ENCODE data around the gene PDIA2.
A peak's percentile ranks its signal among the peaks of the same experiment; 100 is the strongest.

PDIA2 gene

GRCh38 chr16:268141-269053 lies 14.6 kb upstream of the PDIA2 start:
- no peak for TF ChIP-seq CTCF (IDR thresholded peaks at IDR 0.05; ENCODE audit: low read depth, low read length)
- Histone ChIP-seq H3K36me3 (peaks cover 4% of the 10 kb centered on the region; the same call in 1 of the 2 replicates), H3K9me3 (ENCODE audit: severe bottlenecking) (no peaks in the 10 kb centered on the region), H3K27me3 (ENCODE audit: insufficient read depth, low read depth, severe bottlenecking) (no peaks in the 10 kb centered on the region), H3K27ac (no peak overlapping the region), H3K4me3 (ENCODE audit: low read depth, low read length) (no peak overlapping the region)
- no peak for DNase-seq

DNA sequence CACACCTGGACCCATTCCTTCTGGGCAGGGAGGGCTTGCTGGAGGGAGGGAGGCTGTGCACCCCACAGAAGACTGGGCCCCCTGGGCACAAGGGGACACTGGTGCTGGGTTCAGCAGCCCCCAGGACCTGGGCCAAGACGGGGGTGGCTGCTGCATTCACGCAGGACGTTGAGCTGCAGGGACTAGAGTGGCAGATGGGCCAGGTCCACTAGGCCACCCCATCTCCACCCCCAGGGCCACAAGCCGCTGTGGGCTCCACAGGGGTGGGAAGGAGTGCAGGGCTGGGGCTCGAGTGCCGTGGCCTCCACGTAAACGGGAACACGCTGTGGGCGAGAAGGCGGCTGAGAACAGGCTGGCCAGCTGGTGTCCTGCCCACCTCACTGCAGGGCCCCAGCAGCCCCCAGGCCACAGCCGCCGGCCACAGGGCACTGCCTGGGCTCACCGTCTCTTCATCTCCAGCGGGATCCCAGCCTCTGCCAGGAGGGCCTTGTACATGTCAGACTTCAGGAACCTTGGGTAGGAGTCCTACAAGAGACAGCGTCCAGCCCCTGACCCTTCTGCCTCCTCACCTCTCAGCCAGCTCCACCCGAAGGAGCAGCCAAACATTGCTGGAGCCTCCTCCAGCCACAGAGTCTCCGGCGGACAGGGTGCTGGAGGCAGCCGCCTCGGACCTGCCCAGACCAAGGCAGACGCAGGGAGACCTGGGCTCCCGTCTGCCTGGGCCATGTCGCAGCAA lies 13.7 kb upstream of the PDIA2 start:
- H3K9me3 ChIP-seq (ENCODE audit: severe bottlenecking) = no peaks in the 10 kb centered on the region
- DNase-seq = peak; percentile 6
- no peak for TF ChIP-seq CTCF (IDR thresholded peaks at IDR 0.05; ENCODE audit: low read depth, low read length)
- no peak overlapping the region for H3K4me3 ChIP-seq (ENCODE audit: low read depth, low read length)
- no peaks in the 10 kb centered on the region for H3K27me3 ChIP-seq (ENCODE audit: insufficient read depth, low read depth, severe bottlenecking)
- H3K36me3 ChIP-seq = no peaks in the 10 kb centered on the region
- H3K27ac ChIP-seq = no peak overlapping the region

DNA sequence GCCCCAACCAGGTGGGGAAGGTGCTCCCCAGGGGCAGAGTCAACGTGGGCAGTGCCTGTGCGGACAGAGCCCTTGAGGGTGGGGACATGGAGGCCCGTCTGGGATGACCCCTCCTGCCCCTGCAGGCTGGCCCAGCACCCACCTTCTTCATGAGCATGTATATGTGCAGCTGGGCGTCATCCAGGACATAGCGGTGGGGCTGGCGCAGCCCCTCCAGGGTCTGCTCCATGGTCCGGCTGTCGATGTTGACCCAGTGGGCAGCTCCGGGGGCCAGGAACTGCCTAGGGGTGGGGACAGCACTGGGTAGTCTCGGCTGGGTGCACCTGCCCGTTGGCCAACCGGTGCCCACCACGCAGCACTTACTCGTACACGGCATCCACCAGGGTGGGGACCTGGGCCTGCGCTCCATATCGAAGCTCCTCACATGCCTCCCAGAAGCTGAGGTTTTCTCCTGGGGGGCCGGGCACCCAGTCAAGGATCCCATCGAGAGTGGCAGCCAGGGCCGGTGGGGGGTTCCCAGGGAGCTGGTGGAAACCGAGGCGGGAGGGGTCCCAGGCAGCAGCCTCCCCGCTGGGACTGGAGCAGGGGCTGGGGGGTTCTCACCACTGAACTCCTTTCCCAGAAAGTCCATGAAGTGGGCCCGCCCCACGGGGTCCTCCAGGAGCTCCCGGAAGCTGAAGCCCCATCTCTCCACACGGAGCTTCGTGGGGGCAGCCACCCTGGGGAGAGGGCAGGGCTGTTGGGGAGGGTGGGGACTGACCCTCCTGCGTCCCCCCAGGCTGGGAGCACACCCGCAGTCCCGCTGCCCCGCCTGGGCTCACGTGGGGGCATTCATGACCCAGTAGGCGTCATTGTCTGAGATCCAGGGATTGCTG lies 12.3 kb upstream of the PDIA2 start:
- no peak for TF ChIP-seq CTCF (IDR thresholded peaks at IDR 0.05; ENCODE audit: low read depth, low read length)
- H3K4me3 ChIP-seq (ENCODE audit: low read depth, low read length) = no peak overlapping the region
- H3K27me3 ChIP-seq (ENCODE audit: insufficient read depth, low read depth, severe bottlenecking) = no peaks in the 10 kb centered on the region
- no peaks in the 10 kb centered on the region for H3K36me3 ChIP-seq
- no peaks in the 10 kb centered on the region for H3K9me3 ChIP-seq (ENCODE audit: severe bottlenecking)
- no peak for DNase-seq
- H3K27ac ChIP-seq = no peak overlapping the region

- Histone ChIP-seq H3K9me3 (ENCODE audit: severe bottlenecking) (no peaks in the 10 kb centered on the region), H3K27me3 (ENCODE audit: insufficient read depth, low read depth, severe bottlenecking) (no peaks in the 10 kb centered on the region), H3K27ac (no peak overlapping the region), H3K36me3 (no peaks in the 10 kb centered on the region), H3K4me3 (ENCODE audit: low read depth, low read length) (no peak overlapping the region)
- TF ChIP-seq CTCF (IDR thresholded peaks at IDR 0.05; ENCODE audit: low read depth, low read length) = 0 out of 2 replicates have a peak, but pooled peaks have one; percentile 14
- DNase-seq = no peak
Measured at GRCh38 chr16:272633-273546, 10.1 kb upstream of the PDIA2 start.

Data from WERI-Rb-1 (cell line).